IMR-90 (cell line): Measurements from ENCODE around the gene IQCF2. TPM values are rescaled to one million over a fixed set of nuclear protein-coding genes. Genes with fewer than 3 reads are reported as not detected.

Source experiments
- ATAC-seq: fragments of 200-7000 bp; cut with Tn5 transposase; 2 replicates; pipeline ENCODE4 v1.9.1; 2020; ENCODE audit warnings: low read depth, mild to moderate bottlenecking, moderate library complexity
- BruUV-seq: library from RNA; stranded (reverse); fragments of 400-500 nt; replicated peaks from 2 replicates; lab custom pipeline; 2021; lab: Mats Ljungman, UMichigan
- CTCF ChIA-PET: fragments of 300-600 bp; formaldehyde crosslinking; extraction: SDS; loops from one replicate; lab custom pipeline; 2021; ENCODE audit warnings: antibody characterized with exemption; lab: Yijun Ruan, JAX
- POLR2A ChIA-PET: fragments of 300-600 bp; sonication (Branson Sonifier 250); formaldehyde crosslinking; loops from one replicate; lab custom pipeline; 2022; ENCODE audit warnings: antibody characterized with exemption; ENCODE audit not compliant: unreplicated experiment; lab: Charles Lee
- DNase-seq: peaks from one replicate; pipeline ENCODE4 v3.0.0; 2013
- H2AFZ ChIP-seq: replicated peaks from 2 replicates; pipeline ENCODE3; 2013; ENCODE audit warnings: low read length, mild to moderate bottlenecking; ENCODE audit not compliant: poor library complexity
- H2AK5ac ChIP-seq: 2 replicates; pipeline ENCODE4 v1.6.1; 2013; ENCODE audit warnings: low read depth, low read length, inconsistent platforms
- H2AK9ac ChIP-seq: replicated peaks from 2 replicates; pipeline ENCODE3; 2013; ENCODE audit warnings: mild to moderate bottlenecking, low read depth, low read length, moderate library complexity; ENCODE audit not compliant: poor library complexity
- H2BK120ac ChIP-seq: 2 replicates; pipeline ENCODE4 v1.6.1; 2013; ENCODE audit warnings: low read depth, low read length, inconsistent platforms
- H2BK15ac ChIP-seq: 3 replicates; pipeline ENCODE4 v1.6.1; 2013; ENCODE audit warnings: low read depth, low read length, inconsistent platforms
- H2BK20ac ChIP-seq: 2 replicates; pipeline ENCODE4 v1.6.1; 2013; ENCODE audit warnings: low read depth, mild to moderate bottlenecking, inconsistent platforms, low read length, moderate library complexity
- H2BK5ac ChIP-seq: 2 replicates; pipeline ENCODE4 v1.6.1; 2013; ENCODE audit warnings: mild to moderate bottlenecking, low read depth, low read length, inconsistent platforms; ENCODE audit not compliant: poor library complexity, severe bottlenecking
- H3K14ac ChIP-seq: replicated peaks from 2 replicates; pipeline ENCODE4 v1.6.1; 2013; ENCODE audit warnings: low read depth, low read length, inconsistent platforms
- H3K18ac ChIP-seq: 2 replicates; pipeline ENCODE4 v1.6.1; 2013; ENCODE audit warnings: low read depth, low read length, control low read depth
- H3K23ac ChIP-seq: 2 replicates; pipeline ENCODE4 v1.6.1; 2013; ENCODE audit warnings: low read depth, low read length, inconsistent platforms
- H3K27ac ChIP-seq: 2 replicates; pipeline ENCODE4 v1.5.1; 2013; ENCODE audit warnings: mild to moderate bottlenecking, control low read depth, low read length; ENCODE audit not compliant: insufficient read depth
- H3K27me3 ChIP-seq: 2 replicates; pipeline ENCODE4 v1.6.1; 2013; ENCODE audit warnings: low read length; ENCODE audit not compliant: control insufficient read depth, insufficient read depth
- H3K36me3 ChIP-seq: 2 replicates; pipeline ENCODE4 v1.6.1; 2013; ENCODE audit warnings: low read length, mixed read lengths; ENCODE audit not compliant: control insufficient read depth, insufficient read depth
- H3K4ac ChIP-seq: 2 replicates; pipeline ENCODE4 v1.6.1; 2013; ENCODE audit warnings: low read depth, low read length, inconsistent platforms
- H3K4me1 ChIP-seq: 2 replicates; pipeline ENCODE4 v1.6.1; 2013; ENCODE audit warnings: low read length, mixed read lengths; ENCODE audit not compliant: control insufficient read depth, insufficient read depth
- H3K4me2 ChIP-seq: 2 replicates; pipeline ENCODE4 v1.6.1; 2013; ENCODE audit warnings: low read depth, mild to moderate bottlenecking, control low read depth, low read length, moderate library complexity
- H3K4me3 ChIP-seq: 2 replicates; pipeline ENCODE4 v1.5.1; 2013; ENCODE audit warnings: low read depth, mild to moderate bottlenecking, control low read depth, low read length, moderate library complexity; ENCODE audit not compliant: insufficient read depth
- H3K56ac ChIP-seq: 2 replicates; pipeline ENCODE4 v1.6.1; 2013; ENCODE audit warnings: low read length, inconsistent platforms; ENCODE audit not compliant: insufficient read depth; ENCODE audit errors: extremely low read depth
- H3K79me1 ChIP-seq, 2 experiments: 2 replicates each; pipeline ENCODE4 v1.6.1; 2013; ENCODE audit warnings: low read length in 2 of 2, inconsistent platforms in 1 of 2, low read depth in 1 of 2
- H3K9ac ChIP-seq: 2 replicates; pipeline ENCODE4 v1.6.1; 2013; ENCODE audit warnings: low read depth, low read length, control low read depth
- H3K9me1 ChIP-seq: 2 replicates; pipeline ENCODE4 v1.6.1; 2013; ENCODE audit warnings: low read length, inconsistent platforms; ENCODE audit not compliant: insufficient read depth
- H3K9me3 ChIP-seq: 2 replicates; pipeline ENCODE4 v1.6.1; 2013; ENCODE audit warnings: low read length; ENCODE audit not compliant: control insufficient read depth, insufficient read depth
- H4K20me1 ChIP-seq: 2 replicates; pipeline ENCODE4 v1.6.1; 2013; ENCODE audit warnings: low read length, inconsistent platforms; ENCODE audit not compliant: insufficient read depth
- H4K5ac ChIP-seq: 2 replicates; pipeline ENCODE4 v1.6.1; 2013; ENCODE audit warnings: mild to moderate bottlenecking, low read depth, low read length, control low read depth
- H4K8ac ChIP-seq, 2 experiments: 2 replicates each; pipeline ENCODE4 v1.6.1; 2013; ENCODE audit warnings: low read depth in 2 of 2, low read length in 2 of 2, control low read depth in 1 of 2, inconsistent platforms in 1 of 2
- H4K91ac ChIP-seq: 2 replicates; pipeline ENCODE4 v1.6.1; 2013; ENCODE audit warnings: low read depth, low read length, inconsistent platforms; ENCODE audit not compliant: insufficient read depth
- BHLHE40 ChIP-seq: fragments of 150-350 bp; IDR thresholded peaks from 2 replicates; pipeline ENCODE4 v1.6.1; 2016; ENCODE audit warnings: mild to moderate bottlenecking, low read depth, low read length
- CEBPB ChIP-seq: IDR thresholded peaks from 2 replicates; pipeline ENCODE4 v1.6.1; 2012; ENCODE audit warnings: low read depth, low read length, improper control_type of control experiment
- CHD1 ChIP-seq: IDR thresholded peaks from 2 replicates; pipeline ENCODE4 v1.6.1; 2012; ENCODE audit warnings: low read depth, low read length, improper control_type of control experiment
- FOS ChIP-seq: fragments of 150-350 bp; IDR thresholded peaks from 2 replicates; pipeline ENCODE4 v1.6.1; 2016; ENCODE audit warnings: low read depth, low read length
- MAFK ChIP-seq: IDR thresholded peaks from 2 replicates; pipeline ENCODE4 v1.6.1; 2012; ENCODE audit warnings: low read depth, low read length, improper control_type of control experiment
- MAZ ChIP-seq: IDR thresholded peaks from 2 replicates; pipeline ENCODE4 v1.6.1; 2012; ENCODE audit warnings: low read depth, mild to moderate bottlenecking, low read length, improper control_type of control experiment, moderate library complexity, borderline replicate concordance
- MXI1 ChIP-seq: IDR thresholded peaks from 2 replicates; pipeline ENCODE4 v1.6.1; 2012; ENCODE audit warnings: low read depth, mild to moderate bottlenecking, low read length, moderate library complexity, borderline replicate concordance
- NFE2L2 ChIP-seq: fragments of 150-350 bp; IDR thresholded peaks from 2 replicates; pipeline ENCODE4 v1.6.1; 2016; ENCODE audit warnings: low read depth, mild to moderate bottlenecking, low read length
- POLR2A ChIP-seq: IDR thresholded peaks from 2 replicates; pipeline ENCODE4 v1.6.1; 2012; ENCODE audit warnings: mild to moderate bottlenecking, low read depth, low read length
- RAD21 ChIP-seq: IDR thresholded peaks from 2 replicates; pipeline ENCODE4 v1.6.1; 2012; ENCODE audit warnings: low read length, improper control_type of control experiment
- RFX5 ChIP-seq: IDR thresholded peaks from 2 replicates; pipeline ENCODE4 v1.8.0; 2012; ENCODE audit warnings: low read depth, mild to moderate bottlenecking, low read length, moderate library complexity
- SMC3 ChIP-seq: fragments of 150-350 bp; IDR thresholded peaks from 2 replicates; pipeline ENCODE4 v1.6.1; 2016; ENCODE audit warnings: low read depth, mild to moderate bottlenecking, antibody characterized with exemption, low read length, moderate library complexity
- WGBS, 2 experiments: methylation state at CpG; one replicate each; pipeline versions ENCODE4 v1.1.5 to v1.1.7; 2013; ENCODE audit warnings: missing lambda C conversion rate in 2 of 2; ENCODE audit not compliant: insufficient read length in 1 of 2; ENCODE audit errors: extremely low coverage in 2 of 2; 5-methylcytosine and 5-hydroxymethylcytosine counted together
- dilution Hi-C: fragments of 300-500 bp; cut with HindIII; formaldehyde crosslinking; loops from one replicate; pipeline ENCODE4 v1.14.3; 2018; ENCODE audit warnings: low sequenced_read_pairs; ENCODE audit not compliant: unreplicated experiment
- in situ Hi-C: fragments of 300-500 bp; cut with MboI; formaldehyde crosslinking; loops from 3 replicates; pipeline ENCODE4 v1.14.3; 2019; ENCODE audit warnings: low sequenced_read_pairs, inconsistent platforms, mixed read lengths
- intact Hi-C: fragments of 100-400 bp; cut with micrococcal nuclease; formaldehyde crosslinking; loops from 2 replicates; pipeline ENCODE4 v1.10.0; 2022
- polyA plus RNA-seq, 3 experiments: library from polyadenylated mRNA; depleted of rRNA; stranded (reverse); fragments of >200 nt; gene quantifications; 2 replicates each; pipeline ENCODE4 v1.2.3, GENCODE V29; 2012; ENCODE audit warnings: low replicate concordance in 1 of 3
- total RNA-seq: library from RNA; depleted of rRNA; stranded (reverse); fragments of >200 nt; gene quantifications from 2 replicates; pipeline ENCODE4 v1.2.3, GENCODE V29; 2012
- TF ChIP-seq, protein P1 (sequence below): fragments of 150-350 bp; IDR thresholded peaks from 2 replicates; pipeline ENCODE4 v1.6.1; 2017; ENCODE audit warnings: mild to moderate bottlenecking, antibody characterized with exemption, low read length, low read depth
- TF ChIP-seq, protein P2 (sequence below): conservative IDR thresholded peaks from 2 replicates; pipeline ENCODE4 v1.5.1; 2012; ENCODE audit warnings: mild to moderate bottlenecking, low read depth, low read length, improper control_type of control experiment
- TF ChIP-seq, protein P3 (sequence below): fragments of 150-350 bp; IDR thresholded peaks from 2 replicates; pipeline ENCODE4 v1.6.1; 2016; ENCODE audit warnings: low read depth, mild to moderate bottlenecking, low read length, moderate library complexity, borderline replicate concordance

The IQCF2 gene
- total and polyA plus RNA-seq, 2 of the 4 experiments (the other 2 are of a cell fraction) = not detected

DNA sequence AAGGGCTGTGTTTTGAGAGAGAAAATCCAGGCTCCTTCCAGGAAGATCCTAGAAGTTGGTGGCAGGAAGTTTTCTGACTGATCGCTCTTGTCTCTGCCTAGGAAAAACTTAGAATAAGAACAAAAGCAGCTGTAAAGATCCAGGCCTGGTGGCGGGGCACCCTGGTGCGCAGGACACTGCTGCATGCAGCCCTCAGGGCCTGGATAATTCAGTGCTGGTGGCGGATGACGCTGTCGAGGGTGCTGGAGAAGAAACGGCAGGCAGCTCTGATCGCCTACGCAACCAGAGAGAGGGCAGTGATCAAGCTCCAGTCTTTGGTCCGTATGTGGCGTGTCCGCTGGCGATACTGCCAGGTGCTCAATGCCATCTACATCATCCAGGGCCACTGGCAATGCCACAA is 1.5 kb downstream of the IQCF2 start:
- DNase-seq = no peak
- 56% methylated on average over 9 of the region's 13 CpGs; no CpG with 5 or more reads in 1 of the 2 experiments for WGBS, 2 experiments
- H2AK9ac ChIP-seq = no peak overlapping the region

More for the DNA sequence above, 1.5 kb downstream of the IQCF2 start:
- no peak overlapping the region for H3K18ac ChIP-seq
- H2BK20ac ChIP-seq = no peak overlapping the region
- intact Hi-C loops = no loop called here
- no peak overlapping the region for H2BK15ac ChIP-seq
- TF ChIP-seq POLR2A (no peak), RFX5 (no peak), MAZ (no peak), CEBPB (no peak), SMC3 (no peak), RAD21 (no peak), FOS (no peak), MXI1 (no peak), NFE2L2 (no peak), MAFK (no peak), BHLHE40 (no peak), CHD1 (no peak)
- TF ChIP-seq, protein P1, sequence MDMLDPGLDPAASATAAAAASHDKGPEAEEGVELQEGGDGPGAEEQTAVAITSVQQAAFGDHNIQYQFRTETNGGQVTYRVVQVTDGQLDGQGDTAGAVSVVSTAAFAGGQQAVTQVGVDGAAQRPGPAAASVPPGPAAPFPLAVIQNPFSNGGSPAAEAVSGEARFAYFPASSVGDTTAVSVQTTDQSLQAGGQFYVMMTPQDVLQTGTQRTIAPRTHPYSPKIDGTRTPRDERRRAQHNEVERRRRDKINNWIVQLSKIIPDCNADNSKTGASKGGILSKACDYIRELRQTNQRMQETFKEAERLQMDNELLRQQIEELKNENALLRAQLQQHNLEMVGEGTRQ = no peak
- TF ChIP-seq, protein P2, sequence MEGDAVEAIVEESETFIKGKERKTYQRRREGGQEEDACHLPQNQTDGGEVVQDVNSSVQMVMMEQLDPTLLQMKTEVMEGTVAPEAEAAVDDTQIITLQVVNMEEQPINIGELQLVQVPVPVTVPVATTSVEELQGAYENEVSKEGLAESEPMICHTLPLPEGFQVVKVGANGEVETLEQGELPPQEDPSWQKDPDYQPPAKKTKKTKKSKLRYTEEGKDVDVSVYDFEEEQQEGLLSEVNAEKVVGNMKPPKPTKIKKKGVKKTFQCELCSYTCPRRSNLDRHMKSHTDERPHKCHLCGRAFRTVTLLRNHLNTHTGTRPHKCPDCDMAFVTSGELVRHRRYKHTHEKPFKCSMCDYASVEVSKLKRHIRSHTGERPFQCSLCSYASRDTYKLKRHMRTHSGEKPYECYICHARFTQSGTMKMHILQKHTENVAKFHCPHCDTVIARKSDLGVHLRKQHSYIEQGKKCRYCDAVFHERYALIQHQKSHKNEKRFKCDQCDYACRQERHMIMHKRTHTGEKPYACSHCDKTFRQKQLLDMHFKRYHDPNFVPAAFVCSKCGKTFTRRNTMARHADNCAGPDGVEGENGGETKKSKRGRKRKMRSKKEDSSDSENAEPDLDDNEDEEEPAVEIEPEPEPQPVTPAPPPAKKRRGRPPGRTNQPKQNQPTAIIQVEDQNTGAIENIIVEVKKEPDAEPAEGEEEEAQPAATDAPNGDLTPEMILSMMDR = no peak
- TF ChIP-seq, protein P3, sequence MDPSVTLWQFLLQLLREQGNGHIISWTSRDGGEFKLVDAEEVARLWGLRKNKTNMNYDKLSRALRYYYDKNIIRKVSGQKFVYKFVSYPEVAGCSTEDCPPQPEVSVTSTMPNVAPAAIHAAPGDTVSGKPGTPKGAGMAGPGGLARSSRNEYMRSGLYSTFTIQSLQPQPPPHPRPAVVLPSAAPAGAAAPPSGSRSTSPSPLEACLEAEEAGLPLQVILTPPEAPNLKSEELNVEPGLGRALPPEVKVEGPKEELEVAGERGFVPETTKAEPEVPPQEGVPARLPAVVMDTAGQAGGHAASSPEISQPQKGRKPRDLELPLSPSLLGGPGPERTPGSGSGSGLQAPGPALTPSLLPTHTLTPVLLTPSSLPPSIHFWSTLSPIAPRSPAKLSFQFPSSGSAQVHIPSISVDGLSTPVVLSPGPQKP = no peak
- H3K9me1 ChIP-seq = no peaks in the 10 kb centered on the region
- H3K56ac ChIP-seq = no peak overlapping the region
- no peak overlapping the region for H3K27ac ChIP-seq
- no peak overlapping the region for H3K4me3 ChIP-seq
- no peak overlapping the region for H4K8ac ChIP-seq
- no peak overlapping the region for H3K4ac ChIP-seq
- dilution Hi-C loops = no loop called here
- no peak overlapping the region for H3K9ac ChIP-seq
- no peak overlapping the region for H2BK5ac ChIP-seq
- ATAC-seq = no peak
- H3K79me1 ChIP-seq = no peaks in the 10 kb centered on the region
- no TSS peak for BruUV-seq
- no peak overlapping the region for H3K14ac ChIP-seq
- no peak overlapping the region for H3K4me2 ChIP-seq
- H3K4me1 ChIP-seq = no peaks in the 10 kb centered on the region
- H3K9me3 ChIP-seq = no peaks in the 10 kb centered on the region
- H3K27me3 ChIP-seq = no peaks in the 10 kb centered on the region
- no peak overlapping the region for H4K91ac ChIP-seq
- in situ Hi-C loops = no loop called here
- no peak overlapping the region for H2AFZ ChIP-seq
- no peak overlapping the region for H2BK120ac ChIP-seq
- ChIA-PET POLR2A (no interaction called here), CTCF (no interaction called here)
- H2AK5ac ChIP-seq = no peak overlapping the region
- no peak overlapping the region for H4K5ac ChIP-seq
- no peak overlapping the region for H3K23ac ChIP-seq
- no peaks in the 10 kb centered on the region for H3K36me3 ChIP-seq
- H4K20me1 ChIP-seq = no peaks in the 10 kb centered on the region
